Measurements from ENCODE around the gene NAT14. TPM values are rescaled to one million over a fixed set of nuclear protein-coding genes. Genes with fewer than 3 reads are reported as not detected.

The NAT14 gene
- total and polyA plus RNA-seq, 2 experiments from 2014 or later: 56.5 to 138 TPM

- TF ChIP-seq, protein P1, sequence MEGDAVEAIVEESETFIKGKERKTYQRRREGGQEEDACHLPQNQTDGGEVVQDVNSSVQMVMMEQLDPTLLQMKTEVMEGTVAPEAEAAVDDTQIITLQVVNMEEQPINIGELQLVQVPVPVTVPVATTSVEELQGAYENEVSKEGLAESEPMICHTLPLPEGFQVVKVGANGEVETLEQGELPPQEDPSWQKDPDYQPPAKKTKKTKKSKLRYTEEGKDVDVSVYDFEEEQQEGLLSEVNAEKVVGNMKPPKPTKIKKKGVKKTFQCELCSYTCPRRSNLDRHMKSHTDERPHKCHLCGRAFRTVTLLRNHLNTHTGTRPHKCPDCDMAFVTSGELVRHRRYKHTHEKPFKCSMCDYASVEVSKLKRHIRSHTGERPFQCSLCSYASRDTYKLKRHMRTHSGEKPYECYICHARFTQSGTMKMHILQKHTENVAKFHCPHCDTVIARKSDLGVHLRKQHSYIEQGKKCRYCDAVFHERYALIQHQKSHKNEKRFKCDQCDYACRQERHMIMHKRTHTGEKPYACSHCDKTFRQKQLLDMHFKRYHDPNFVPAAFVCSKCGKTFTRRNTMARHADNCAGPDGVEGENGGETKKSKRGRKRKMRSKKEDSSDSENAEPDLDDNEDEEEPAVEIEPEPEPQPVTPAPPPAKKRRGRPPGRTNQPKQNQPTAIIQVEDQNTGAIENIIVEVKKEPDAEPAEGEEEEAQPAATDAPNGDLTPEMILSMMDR (IDR thresholded peaks at IDR 0.05; ENCODE audit: low read depth, low read length): no peak
- Histone ChIP-seq H3K9me3 (ENCODE audit: low read depth) (no peaks in the 10 kb centered on the region), H3K27me3 (no peaks in the 10 kb centered on the region), H3K36me3 (no peaks in the 10 kb centered on the region), H3K4me3 (no peak overlapping the region), H3K27ac (no peak overlapping the region), H3K4me1 (ENCODE audit: low read depth) (peaks cover 6% of the 10 kb centered on the region)
- no peak for DNase-seq (ENCODE audit: low read depth in 1 of 2, low spot score in 1 of 2)
Observed at GRCh38 chr19:55520691-55521292, 35.8 kb downstream of the NAT14 start.

DNA sequence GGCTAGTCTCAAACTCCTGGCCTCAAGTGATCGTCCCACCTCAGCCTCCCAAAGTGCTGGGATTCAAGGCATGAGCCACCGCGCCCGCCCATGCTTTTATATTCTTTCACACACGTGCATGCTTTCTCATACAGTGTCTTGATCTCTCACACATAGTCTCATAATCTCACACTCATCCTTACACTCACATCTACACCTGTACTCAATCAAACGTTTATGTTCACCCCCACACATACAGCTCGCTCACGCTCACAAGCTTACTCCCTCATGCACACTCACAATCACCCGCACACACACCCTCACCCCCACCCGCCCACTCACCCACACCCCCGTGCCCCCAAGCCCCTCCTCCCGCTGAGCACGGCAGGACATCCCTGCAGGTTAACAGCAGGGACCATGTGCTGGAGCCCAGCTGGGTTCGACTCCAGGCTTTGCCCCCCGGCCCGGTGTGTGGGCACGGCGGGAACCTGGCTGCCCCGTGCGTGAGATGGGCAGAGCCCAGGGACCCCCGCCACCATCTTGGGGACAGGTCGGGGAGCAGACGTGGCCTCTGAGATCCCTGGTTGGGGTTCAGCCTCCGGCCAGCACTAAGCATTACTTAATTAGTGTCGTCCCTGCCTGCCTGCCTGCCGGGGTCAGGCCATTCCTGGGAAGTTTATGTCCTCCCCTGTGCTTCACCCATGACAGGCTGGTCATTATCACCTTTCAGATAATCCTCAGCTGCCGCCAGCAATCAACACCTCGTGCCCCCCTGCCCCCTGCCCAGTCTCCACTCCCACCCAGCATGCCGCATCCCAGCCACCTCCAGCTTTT lies 40.5 kb downstream of the NAT14 start:
- no peak for DNase-seq (ENCODE audit: low read depth in 1 of 2, low spot score in 1 of 2)
- peaks cover 6% of the 10 kb centered on the region for H3K4me1 ChIP-seq (ENCODE audit: low read depth)
- H3K36me3 ChIP-seq: no peaks in the 10 kb centered on the region
- TF ChIP-seq, protein P1 (IDR thresholded peaks at IDR 0.05; ENCODE audit: low read depth, low read length): no peak
- H3K27ac ChIP-seq: peak overlapping the region; percentile 83
- no peaks in the 10 kb centered on the region for H3K9me3 ChIP-seq (ENCODE audit: low read depth)
- H3K27me3 ChIP-seq: no peaks in the 10 kb centered on the region
- H3K4me3 ChIP-seq: no peak overlapping the region

- DNase-seq (ENCODE audit: low read depth in 1 of 2, low spot score in 1 of 2): peak; percentile 56 to 86
- no peak overlapping the region for H3K4me3 ChIP-seq
- H3K9me3 ChIP-seq (ENCODE audit: low read depth): no peaks in the 10 kb centered on the region
- H3K27me3 ChIP-seq: no peaks in the 10 kb centered on the region
- H3K4me1 ChIP-seq (ENCODE audit: low read depth): peaks cover 3% of the 10 kb centered on the region
- TF ChIP-seq, protein P1 (IDR thresholded peaks at IDR 0.05; ENCODE audit: low read depth, low read length): no peak
- no peaks in the 10 kb centered on the region for H3K36me3 ChIP-seq
- H3K27ac ChIP-seq: peak overlapping the region; percentile 83
Observed at GRCh38 chr19:55526216-55527196, 41.5 kb downstream of the NAT14 start.

DNA sequence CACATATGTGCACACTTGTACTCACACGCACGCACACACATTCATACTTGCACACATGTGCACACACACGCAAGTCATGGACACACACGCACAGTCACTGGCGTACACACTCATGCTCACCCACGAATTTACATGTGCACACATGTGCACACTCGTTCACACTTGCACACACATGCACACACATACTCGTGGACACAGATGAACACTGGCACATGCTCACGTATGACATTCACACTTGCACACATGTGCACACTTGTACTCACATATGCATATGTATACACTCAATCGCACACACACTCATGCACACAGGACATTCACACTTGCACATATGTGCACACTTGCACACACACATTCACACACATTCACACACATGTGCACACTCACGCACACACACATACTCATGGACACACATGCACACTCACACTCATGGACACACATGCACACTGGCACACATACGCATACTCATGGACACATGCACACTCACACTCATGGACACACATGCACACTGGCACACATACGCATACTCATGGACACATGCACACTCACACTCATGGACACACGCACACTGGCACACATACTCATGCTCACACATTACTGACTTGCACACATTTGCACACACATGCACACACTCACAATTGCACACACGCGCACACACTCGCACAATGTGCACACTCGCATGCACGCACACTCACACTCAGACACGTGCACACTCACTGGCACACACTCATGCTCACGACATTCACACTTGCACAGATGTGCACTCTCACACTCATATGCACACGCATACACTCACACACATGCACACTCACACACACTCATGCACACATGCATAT lies 42.4 kb downstream of the NAT14 start:
- Histone ChIP-seq H3K27me3 (no peaks in the 10 kb centered on the region), H3K9me3 (ENCODE audit: low read depth) (no peaks in the 10 kb centered on the region), H3K4me3 (no peak overlapping the region), H3K36me3 (no peaks in the 10 kb centered on the region), H3K27ac (no peak overlapping the region), H3K4me1 (ENCODE audit: low read depth) (no peaks in the 10 kb centered on the region)
- TF ChIP-seq, protein P1 (IDR thresholded peaks at IDR 0.05; ENCODE audit: low read depth, low read length): no peak
- DNase-seq (ENCODE audit: low read depth in 1 of 2, low spot score in 1 of 2): no peak
